Esophagus squamous epithelium (tissue), 5 donors: Measurements from ENCODE around the gene POSTN. TPM values are rescaled to one million over a fixed set of nuclear protein-coding genes. Genes with fewer than 3 reads are reported as not detected.

Experiments used
- DNase-seq: peaks from one replicate; lab custom pipeline; 2025; lab: John Stamatoyannopoulos, UW
- H3K27ac ChIP-seq, 4 donors: fragments of 200-600 bp; sonication (generic); one replicate each; pipeline ENCODE4 v1.5.1; 2016 to 2019; ENCODE audit warnings: mild to moderate bottlenecking in 1 of 4
- H3K27me3 ChIP-seq, 4 donors: fragments of 200-600 bp; sonication (generic); 1 replicate in 3 of 4; 2 replicates in 1 of 4; pipeline versions ENCODE4 v1.5.1 to v1.6.0; 2017 to 2021; ENCODE audit warnings: antibody characterized with exemption in 1 of 4
- H3K36me3 ChIP-seq, 3 donors: fragments of 200-600 bp; sonication (generic); one replicate each; pipeline ENCODE4 v1.5.1; 2016 to 2019
- H3K4me1 ChIP-seq, 3 donors: fragments of 200-600 bp; sonication (generic); one replicate each; pipeline ENCODE4 v1.5.1; 2017 to 2019
- H3K4me3 ChIP-seq, 4 donors: fragments of 200-600 bp; sonication (generic); 1 replicate in 3 of 4; 2 replicates in 1 of 4; pipeline ENCODE4 v1.5.1; 2016 to 2019; ENCODE audit warnings: mild to moderate bottlenecking in 2 of 4, moderate library complexity in 1 of 4
- H3K9me3 ChIP-seq, 3 donors: fragments of 200-600 bp; sonication (generic); one replicate each; pipeline ENCODE4 v1.5.1; 2016 to 2019
- CTCF ChIP-seq, 6 experiments: fragments of 450-650 bp in 4 of 6; fragments of 200-600 bp in 2 of 6; sonication (generic) in 2 of 6; IDR thresholded peaks; one replicate each; pipeline ENCODE4 v1.5.1; 2016 to 2019; ENCODE audit warnings: antibody characterized with exemption in 6 of 6, mild to moderate bottlenecking in 4 of 6, moderate library complexity in 4 of 6
- POLR2A ChIP-seq, 4 donors: fragments of 450-650 bp; IDR thresholded peaks; one replicate each; pipeline ENCODE4 v1.6.1; 2017; ENCODE audit warnings: antibody characterized with exemption in 4 of 4, mild to moderate bottlenecking in 4 of 4, moderate library complexity in 3 of 4
- WGBS, 2 donors: methylation state at CpG; one replicate each; pipeline ENCODE4 v1.1.5; 2018; 5-methylcytosine and 5-hydroxymethylcytosine counted together
- intact Hi-C: fragments of 100-400 bp; cut with DNase I; formaldehyde crosslinking; loops from one replicate; pipeline ENCODE4 v1.15.0; 2022
- total RNA-seq, 4 donors: library from RNA; depleted of rRNA; stranded (reverse); fragments of >200 nt; gene quantifications; one replicate each; pipeline ENCODE4 v1.1.0, GENCODE V29; 2016
- donor health status: DM: yes; HTN: yes; CAD: no.

POSTN gene
- total RNA-seq, 4 donors from 2014 or later, result 2.1 to 33.2 (median 11.0) TPM

- no peak for DNase-seq
- Histone ChIP-seq H3K4me1 (no peaks in the 10 kb centered on the region), H3K36me3 (no peaks in the 10 kb centered on the region), H3K4me3 (no peak overlapping the region), H3K27ac (no peak overlapping the region), H3K9me3 (no peaks in the 10 kb centered on the region), H3K27me3 (no peaks in the 10 kb centered on the region)
- intact Hi-C loops, result no loop called here
- no peak for TF ChIP-seq POLR2A (IDR thresholded peaks at IDR 0.05)
- peak in 3 of 6 experiments; percentile 6 to 27 (median 14) for TF ChIP-seq CTCF (IDR thresholded peaks at IDR 0.05)
- 11 to 14% methylated on average over 2 of the region's 2 CpGs for WGBS, 2 donors
Measured at GRCh38 chr13:37640499-37640898, 41.9 kb upstream of the POSTN start.

- TF ChIP-seq POLR2A (IDR thresholded peaks at IDR 0.05), result no peak
- no peak for TF ChIP-seq CTCF (IDR thresholded peaks at IDR 0.05)
- intact Hi-C loops, result no loop called here
Measured at GRCh38 chr13:37636701-37637100, 38.1 kb upstream of the POSTN start.

GRCh38 chr13:37632294-37632693 lies 33.7 kb upstream of the POSTN start:
- no peak for DNase-seq
- 33 to 45% methylated on average over 5 of the region's 5 CpGs for WGBS, 2 donors
- no peak overlapping the region for H3K27ac ChIP-seq
- TF ChIP-seq CTCF (IDR thresholded peaks at IDR 0.05) (no peak), POLR2A (IDR thresholded peaks at IDR 0.05) (no peak)
- no peaks in the 10 kb centered on the region for H3K27me3 ChIP-seq
- intact Hi-C loops, result no loop called here
- no peaks in the 10 kb centered on the region for H3K36me3 ChIP-seq
- H3K4me1 ChIP-seq, result no peaks in the 10 kb centered on the region
- H3K9me3 ChIP-seq, result no peaks in the 10 kb centered on the region
- H3K4me3 ChIP-seq, result no peak overlapping the region

More at GRCh38 chr13:37636701-37637100, 38.1 kb upstream of the POSTN start:
- Histone ChIP-seq H3K9me3 (no peaks in the 10 kb centered on the region), H3K27me3 (no peaks in the 10 kb centered on the region), H3K4me1 (no peaks in the 10 kb centered on the region), H3K27ac (no peak overlapping the region), H3K36me3 (no peaks in the 10 kb centered on the region), H3K4me3 (no peak overlapping the region)
- no peak for DNase-seq
- 72 to 74% methylated on average over 8 of the region's 8 CpGs for WGBS, 2 donors

- H3K4me3 ChIP-seq, result no peak overlapping the region
- no peaks in the 10 kb centered on the region for H3K27me3 ChIP-seq
- TF ChIP-seq CTCF (IDR thresholded peaks at IDR 0.05), result no peak
- TF ChIP-seq POLR2A (IDR thresholded peaks at IDR 0.05), result no peak
- WGBS, 2 donors, result 48 to 63% methylated on average over 4 of the region's 4 CpGs
- H3K4me1 ChIP-seq, result no peaks in the 10 kb centered on the region
- no peaks in the 10 kb centered on the region for H3K36me3 ChIP-seq
- no peak overlapping the region for H3K27ac ChIP-seq
- intact Hi-C loops, result no loop called here
- H3K9me3 ChIP-seq, result no peaks in the 10 kb centered on the region
- DNase-seq, result no peak
Measured at GRCh38 chr13:37627428-37627827, 28.9 kb upstream of the POSTN start.

GRCh38 chr13:37621811-37622361 lies 23.3 kb upstream of the POSTN start:
- whole genome bisulfite sequencing, 2 donors, result 68 to 75% methylated on average over 3 of the region's 3 CpGs
- no peak for DNase-seq
- no peaks in the 10 kb centered on the region for H3K9me3 ChIP-seq

More at GRCh38 chr13:37621811-37622361, 23.3 kb upstream of the POSTN start:
- no peaks in the 10 kb centered on the region for H3K4me1 ChIP-seq
- no peak overlapping the region for H3K4me3 ChIP-seq
- intact Hi-C loops, result no loop called here
- H3K36me3 ChIP-seq, result no peaks in the 10 kb centered on the region
- no peak overlapping the region for H3K27ac ChIP-seq
- no peaks in the 10 kb centered on the region for H3K27me3 ChIP-seq
- TF ChIP-seq CTCF (IDR thresholded peaks at IDR 0.05) (no peak), POLR2A (IDR thresholded peaks at IDR 0.05) (no peak)
